Renal cortex interstitium (tissue), 3 donors: ENCODE results near the gene AKAP14. TPM values are rescaled to one million over a fixed set of nuclear protein-coding genes. Genes with fewer than 3 reads are reported as not detected.

Source experiments
- polyA plus RNA-seq, 3 donors: library from polyadenylated mRNA; unstranded; fragments of 120-200 nt; gene quantifications; one replicate each; pipeline ENCODE4 v1.2.1, GENCODE V29; 2013; ENCODE audit not compliant: insufficient read length in 3 of 3

The AKAP14 gene
- polyA plus RNA-seq, 3 donors, result 0.24 to 0.26 TPM; not detected in 1

Other genes with a start within 250 kb of the AKAP14 start
- 10 to 100 TPM; 66.6 to 69.9 (median 69.8) TPM for gene SEPTIN6, start 202.7 kb upstream of the AKAP14 start, polyA plus RNA-seq
- under 1 TPM; 0.45 to 0.82 (median 0.70) TPM for gene SOWAHD, start 137.3 kb upstream of the AKAP14 start, polyA plus RNA-seq
- 1,000 to 10,000 TPM; 1,870 to 2,660 (median 2,378) TPM for gene RPL39, start 104.3 kb upstream of the AKAP14 start, polyA plus RNA-seq
- 10 to 100 TPM; 33.5 to 34.9 (median 33.8) TPM for gene UPF3B, start 42.9 kb upstream of the AKAP14 start, polyA plus RNA-seq
- 10 to 100 TPM; 11.5 to 13.0 (median 12.1) TPM for gene RNF113A, start 24.2 kb upstream of the AKAP14 start, polyA plus RNA-seq
- gene NDUFA1, start 24.1 kb upstream of the AKAP14 start, polyA plus RNA-seq, result 100 to 1,000 TPM; 120 to 166 (median 150) TPM
- gene NKAP, start 47.9 kb downstream of the AKAP14 start, polyA plus RNA-seq, result 10 to 100 TPM; 13.4 to 15.6 (median 15.0) TPM
- under 1 TPM in 1 of 3 donors, not detected in 2; 0.11 TPM for gene RHOXF2B, start 181.8 kb downstream of the AKAP14 start, polyA plus RNA-seq
- gene RHOXF1, start 220.0 kb downstream of the AKAP14 start, polyA plus RNA-seq, result 1 to 10 TPM in 2 of 3 donors, under 1 TPM in 1; 0.17 to 3.1 (median 1.0) TPM